A549 (cell line): ENCODE measurements around the gene LGI2. TPM values are rescaled to one million over a fixed set of nuclear protein-coding genes. Genes with fewer than 3 reads are reported as not detected.

Experiments used
- ATAC-seq, 2 experiments: fragments of 200-7000 bp in 1 of 2; fragments of >200 bp in 1 of 2; cut with Nextera tagmentation in 1 of 2; cut with Tn5 transposase in 1 of 2; 3 replicates each; pipeline versions ENCODE4 v1.8.0 to v1.9.1; 2018 to 2020; ENCODE audit warnings: mild to moderate bottlenecking in 1 of 2, moderate library complexity in 1 of 2
- CTCF ChIA-PET: fragments of 300-600 bp; sonication (Branson Sonifier 250); formaldehyde crosslinking; extraction: SDS; loops from one replicate; lab custom pipeline; 2021; ENCODE audit warnings: antibody characterized with exemption, inconsistent platforms; lab: Yijun Ruan, JAX
- POLR2A ChIA-PET: fragments of 350-600 bp; formaldehyde crosslinking; extraction: SDS; loops from one replicate; lab custom pipeline; 2021; ENCODE audit warnings: antibody characterized with exemption, inconsistent platforms; lab: Yijun Ruan, JAX
- DNase-seq, 2 experiments: peaks; one replicate each; pipeline versions ENCODE4 v3.0.0 to v3.0.0-alpha.2; 2011 to 2016; ENCODE audit warnings: low read depth in 1 of 2, low spot score in 1 of 2
- FAIRE-seq: peaks from 2 replicates; lab custom pipeline; 2011; peaks lifted over from hg19 to GRCh38; lab: Jason Lieb, UNC
- H3K27ac ChIP-seq, 2 experiments: fragments of >200 bp; sonication (Bioruptor Twin); formaldehyde crosslinking; 3 replicates each; pipeline ENCODE4 v1.5.1; 2016 to 2017
- H3K4me1 ChIP-seq: fragments of >200 bp; sonication (Bioruptor Twin); formaldehyde crosslinking; 3 replicates; pipeline ENCODE4 v1.6.1; 2016
- H3K4me2 ChIP-seq: fragments of >200 bp; sonication (Bioruptor Twin); formaldehyde crosslinking; 3 replicates; pipeline ENCODE4 v1.6.1; 2016
- H3K4me3 ChIP-seq: fragments of >200 bp; sonication (Bioruptor Twin); formaldehyde crosslinking; 3 replicates; pipeline ENCODE4 v1.5.1; 2016
- H3K9me3 ChIP-seq: fragments of >200 bp; sonication (Bioruptor Twin); formaldehyde crosslinking; 3 replicates; pipeline ENCODE4 v1.6.1; 2016
- BHLHE40 ChIP-seq: IDR thresholded peaks from 2 replicates; pipeline ENCODE4 v1.6.1; 2012; ENCODE audit warnings: low read depth, low read length, inconsistent platforms
- CHD2 ChIP-seq: fragments of 150-350 bp; IDR thresholded peaks from 2 replicates; pipeline ENCODE4 v1.6.1; 2014; ENCODE audit warnings: low read length; ENCODE audit not compliant: partially characterized antibody
- CHD4 ChIP-seq: fragments of 200-600 bp; sonication (generic); IDR thresholded peaks from 2 replicates; pipeline ENCODE4 v1.6.1; 2016; ENCODE audit warnings: antibody characterized with exemption, mild to moderate bottlenecking, borderline replicate concordance
- CTCF ChIP-seq: fragments of >200 bp; sonication (Bioruptor Twin); formaldehyde crosslinking; IDR thresholded peaks from 3 replicates; pipeline ENCODE4 v1.5.1; 2016
- E2F6 ChIP-seq: IDR thresholded peaks from 2 replicates; pipeline ENCODE4 v1.6.1; 2012; ENCODE audit warnings: low read depth, borderline replicate concordance
- ELK1 ChIP-seq: fragments of 150-350 bp; IDR thresholded peaks from 2 replicates; pipeline ENCODE4 v1.6.1; 2014; ENCODE audit warnings: low read depth, mild to moderate bottlenecking, low read length
- ESRRA ChIP-seq: fragments of 150-350 bp; IDR thresholded peaks from 2 replicates; pipeline ENCODE4 v1.6.1; 2014; ENCODE audit warnings: mild to moderate bottlenecking, low read length, borderline replicate concordance
- FOSB ChIP-seq: fragments of 250-450 bp; sonication (Bioruptor Pico); IDR thresholded peaks from 2 replicates; pipeline ENCODE4 v1.5.0; 2020; ENCODE audit warnings: mild to moderate bottlenecking, moderate library complexity
- HDAC2 ChIP-seq: fragments of 200-600 bp; sonication (generic); IDR thresholded peaks from 2 replicates; pipeline ENCODE4 v1.6.1; 2016
- JUN ChIP-seq, 2 experiments: fragments of >200 bp; sonication (Bioruptor Twin); formaldehyde crosslinking; IDR thresholded peaks; 2 replicates in 1 of 2; 3 replicates in 1 of 2; pipeline ENCODE4 v1.6.1; 2016 to 2017
- MYC ChIP-seq: IDR thresholded peaks from 2 replicates; pipeline ENCODE4 v1.6.1; 2012; ENCODE audit warnings: mild to moderate bottlenecking, inconsistent platforms, low read length, improper control_type of control experiment, borderline replicate concordance
- NPAS2 ChIP-seq: fragments of 250-450 bp; sonication (Bioruptor Pico); IDR thresholded peaks from 2 replicates; pipeline ENCODE4 v1.8.0; 2022; ENCODE audit warnings: mild to moderate bottlenecking, moderate library complexity, borderline replicate concordance
- NR3C1 ChIP-seq: fragments of >200 bp; sonication (Bioruptor Twin); formaldehyde crosslinking; IDR thresholded peaks from 3 replicates; pipeline ENCODE4 v1.6.1; 2017
- PHF8 ChIP-seq: fragments of 200-600 bp; sonication (generic); IDR thresholded peaks from 2 replicates; pipeline ENCODE4 v1.6.1; 2016; ENCODE audit warnings: low read depth, mild to moderate bottlenecking, antibody characterized with exemption, moderate library complexity, borderline replicate concordance
- POLR2A ChIP-seq: IDR thresholded peaks from 2 replicates; pipeline ENCODE4 v1.6.1; 2012; ENCODE audit warnings: mild to moderate bottlenecking, low read length
- RAD21 ChIP-seq, 2 experiments: fragments of >200 bp in 1 of 2; sonication (Bioruptor Twin) in 1 of 2; formaldehyde crosslinking in 1 of 2; IDR thresholded peaks in 1 of 2; conservative IDR thresholded peaks in 1 of 2; 2 replicates in 1 of 2; 3 replicates in 1 of 2; pipeline ENCODE4 v1.6.1; 2012 to 2018; ENCODE audit warnings: inconsistent platforms in 1 of 2
- RARB ChIP-seq: fragments of 250-450 bp; sonication (Bioruptor Pico); IDR thresholded peaks from 2 replicates; pipeline ENCODE4 v1.8.0; 2021; ENCODE audit warnings: mild to moderate bottlenecking, moderate library complexity
- RCOR1 ChIP-seq: fragments of 150-350 bp; IDR thresholded peaks from 2 replicates; pipeline ENCODE4 v1.6.1; 2014; ENCODE audit warnings: antibody characterized with exemption, low read length, low read depth
- RNF2 ChIP-seq: fragments of 200-600 bp; sonication (generic); IDR thresholded peaks from 2 replicates; pipeline ENCODE4 v1.6.1; 2016; ENCODE audit warnings: low read depth, mild to moderate bottlenecking, antibody characterized with exemption, moderate library complexity, borderline replicate concordance
- SREBF2 ChIP-seq: fragments of 450-650 bp; IDR thresholded peaks from 2 replicates; pipeline ENCODE4 v1.6.1; 2014; ENCODE audit warnings: mild to moderate bottlenecking, moderate library complexity
- ZFP36 ChIP-seq: fragments of 450-650 bp; IDR thresholded peaks from 2 replicates; pipeline ENCODE4 v1.6.1; 2014; ENCODE audit warnings: borderline replicate concordance; ENCODE audit not compliant: partially characterized antibody
- WGBS: methylation state at CpG from one replicate; pipeline ENCODE4 v1.1.6; 2017; ENCODE audit errors: missing lambda C conversion rate; 5-methylcytosine and 5-hydroxymethylcytosine counted together
- polyA plus RNA-seq, 4 experiments: library from polyadenylated mRNA; depleted of rRNA in 3 of 4; stranded (reverse); fragments of >200 nt; fragmentation: RNase III in 1 of 4; extraction: RNeasy Plus Mini Kit Qiagen cat#74134 plus additional on column Dnase treatment in 1 of 4; gene quantifications; 2 replicates in 3 of 4; 3 replicates in 1 of 4; pipeline ENCODE4 v1.2.3, GENCODE V29; 2011 to 2017

The LGI2 gene
- polyA plus RNA-seq, 2 of the 4 experiments (the other 2 are of a cell fraction), result 0.05 to 0.14 TPM

GRCh38 chr4:25051534-25051933 is 20.8 kb upstream of the LGI2 start:
- ChIA-PET CTCF (no interaction called here), POLR2A (no interaction called here)
- Histone ChIP-seq H3K4me2 (no peak overlapping the region), H3K27ac (no peak overlapping the region), H3K4me1 (no peaks in the 10 kb centered on the region), H3K4me3 (no peak overlapping the region), H3K9me3 (no peaks in the 10 kb centered on the region)
- 10% methylated on average over 1 of the region's 1 CpG for WGBS
- no peak for FAIRE-seq
- ATAC-seq, result no peak
- TF ChIP-seq POLR2A (no peak), E2F6 (no peak), ELK1 (no peak), RCOR1 (no peak), CHD4 (no peak), HDAC2 (no peak), CHD2 (no peak)
- DNase-seq, result no peak

- Histone ChIP-seq H3K4me1 (no peaks in the 10 kb centered on the region), H3K9me3 (no peaks in the 10 kb centered on the region), H3K4me3 (no peak overlapping the region), H3K4me2 (no peak overlapping the region), H3K27ac (no peak overlapping the region)
- POLR2A ChIA-PET, result no interaction called here
- DNase-seq, result no peak
- TF ChIP-seq RNF2 (no peak), E2F6 (no peak), BHLHE40 (no peak), ZFP36 (no peak), SREBF2 (no peak), ESRRA (no peak), JUN (IDR thresholded peaks at IDR 0.05) (no peak), NPAS2 (CRISPR knock-in tag) (no peak), MYC (no peak), FOSB (no peak), CHD4 (no peak), POLR2A (no peak), CHD2 (no peak), RAD21 (conservative IDR thresholded peaks at IDR 0.05 in 1 of 2, IDR thresholded peaks at IDR 0.05 in 1 of 2) (no peak), PHF8 (no peak), CTCF (no peak), RARB (CRISPR knock-in tag) (no peak), RCOR1 (no peak), NR3C1 (no peak)
- WGBS, result 35% methylated on average over 5 of the region's 5 CpGs
- ATAC-seq, result no peak
- CTCF ChIA-PET, result no interaction called here
- no peak for FAIRE-seq
Observed at GRCh38 chr4:25050370-25051078, 19.8 kb upstream of the LGI2 start.
